ENCODE data around the gene RGMA. TPM values are rescaled to one million over a fixed set of nuclear protein-coding genes. Genes with fewer than 3 reads are reported as not detected.

Gene RGMA
- total RNA-seq, 1 experiment from 2014 or later = 5.5 TPM

DNA sequence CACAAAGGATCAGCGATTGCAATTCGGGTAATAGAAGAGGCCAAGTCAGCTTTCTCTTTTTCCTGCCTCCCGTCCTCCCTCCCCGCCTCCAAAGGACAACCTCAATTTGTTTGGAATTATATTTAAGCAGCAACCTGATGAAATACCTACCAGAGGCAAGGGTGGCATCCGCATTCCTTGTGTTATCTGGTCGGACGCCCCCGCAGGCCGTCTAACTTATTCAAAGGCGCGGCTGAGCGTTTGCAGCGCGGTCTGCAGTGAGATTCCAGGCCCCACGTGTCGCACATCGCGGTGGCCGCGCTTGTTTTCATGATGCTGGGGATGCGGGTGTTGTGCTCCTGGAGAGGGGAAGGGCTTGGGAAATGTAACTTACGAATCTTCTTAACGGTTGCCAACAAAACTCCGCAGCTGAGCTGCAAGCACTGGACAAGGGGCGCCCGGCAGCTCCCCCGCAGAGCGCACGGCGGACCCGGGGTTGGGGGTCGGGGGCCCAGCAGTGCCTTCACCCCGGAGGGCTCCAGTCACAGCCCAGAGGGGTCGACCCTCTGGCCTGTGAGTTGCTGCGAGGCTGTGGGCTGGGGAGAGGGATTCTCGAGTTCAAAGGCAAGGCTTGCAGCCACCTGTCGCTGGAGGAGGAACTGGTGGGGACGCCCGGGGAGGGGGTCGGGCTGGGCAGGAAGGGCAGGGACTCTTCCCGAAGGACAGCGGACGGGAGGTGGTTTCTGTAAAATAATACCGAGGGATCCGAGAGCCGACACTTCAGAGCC lies 20.5 kb upstream of the RGMA start:
- Histone ChIP-seq H4K20me1 (ENCODE audit: insufficient read depth) (no peaks in the 10 kb centered on the region), H3K27me3 (ENCODE audit: insufficient read depth, low read length) (no peaks in the 10 kb centered on the region), H3K9me2 (ENCODE audit: insufficient read depth) (no peaks in the 10 kb centered on the region), H3K27ac (ENCODE audit: low read depth, low read length) (no peak overlapping the region), H3K9me3 (ENCODE audit: control insufficient read depth in 1 of 2, insufficient read depth in 1 of 2, low read depth in 1 of 2, low read length in 2 of 2) (no peaks in the 10 kb centered on the region), H3K9ac (ENCODE audit: low read length) (no peak overlapping the region), H2AFZ (ENCODE audit: low read depth, low read length, poor library complexity, severe bottlenecking) (no peak overlapping the region), H3K4me2 (ENCODE audit: low read length) (no peak overlapping the region), H3K36me3 (ENCODE audit: control insufficient read depth in 1 of 2, insufficient read depth in 2 of 2, low read length in 2 of 2) (no peaks in the 10 kb centered on the region), H3K4me1 (ENCODE audit: control insufficient read depth in 1 of 2, insufficient read depth in 2 of 2, low read length in 2 of 2) (no peaks in the 10 kb centered on the region), H3K4me3 (replicated peaks in 1 of 2; ENCODE audit: low read depth in 1 of 2, low read length in 2 of 2) (no peak overlapping the region), H3K79me2 (ENCODE audit: insufficient read depth, low read length) (no peaks in the 10 kb centered on the region)
- no peak for DNase-seq (ENCODE audit: low read depth, low spot score)
- intact Hi-C loops (cut with micrococcal nuclease) = no loop called here
- no TSS peak for BruUV-seq (replicated peaks)
- no peak for TF ChIP-seq YY1 (IDR thresholded peaks at IDR 0.05; ENCODE audit: extremely low read depth, insufficient replicate concordance, low read depth, low read length)
- no peak for TF ChIP-seq ZNF274 (IDR thresholded peaks at IDR 0.05; ENCODE audit: low read depth, low read length)
- TF ChIP-seq, protein P1, sequence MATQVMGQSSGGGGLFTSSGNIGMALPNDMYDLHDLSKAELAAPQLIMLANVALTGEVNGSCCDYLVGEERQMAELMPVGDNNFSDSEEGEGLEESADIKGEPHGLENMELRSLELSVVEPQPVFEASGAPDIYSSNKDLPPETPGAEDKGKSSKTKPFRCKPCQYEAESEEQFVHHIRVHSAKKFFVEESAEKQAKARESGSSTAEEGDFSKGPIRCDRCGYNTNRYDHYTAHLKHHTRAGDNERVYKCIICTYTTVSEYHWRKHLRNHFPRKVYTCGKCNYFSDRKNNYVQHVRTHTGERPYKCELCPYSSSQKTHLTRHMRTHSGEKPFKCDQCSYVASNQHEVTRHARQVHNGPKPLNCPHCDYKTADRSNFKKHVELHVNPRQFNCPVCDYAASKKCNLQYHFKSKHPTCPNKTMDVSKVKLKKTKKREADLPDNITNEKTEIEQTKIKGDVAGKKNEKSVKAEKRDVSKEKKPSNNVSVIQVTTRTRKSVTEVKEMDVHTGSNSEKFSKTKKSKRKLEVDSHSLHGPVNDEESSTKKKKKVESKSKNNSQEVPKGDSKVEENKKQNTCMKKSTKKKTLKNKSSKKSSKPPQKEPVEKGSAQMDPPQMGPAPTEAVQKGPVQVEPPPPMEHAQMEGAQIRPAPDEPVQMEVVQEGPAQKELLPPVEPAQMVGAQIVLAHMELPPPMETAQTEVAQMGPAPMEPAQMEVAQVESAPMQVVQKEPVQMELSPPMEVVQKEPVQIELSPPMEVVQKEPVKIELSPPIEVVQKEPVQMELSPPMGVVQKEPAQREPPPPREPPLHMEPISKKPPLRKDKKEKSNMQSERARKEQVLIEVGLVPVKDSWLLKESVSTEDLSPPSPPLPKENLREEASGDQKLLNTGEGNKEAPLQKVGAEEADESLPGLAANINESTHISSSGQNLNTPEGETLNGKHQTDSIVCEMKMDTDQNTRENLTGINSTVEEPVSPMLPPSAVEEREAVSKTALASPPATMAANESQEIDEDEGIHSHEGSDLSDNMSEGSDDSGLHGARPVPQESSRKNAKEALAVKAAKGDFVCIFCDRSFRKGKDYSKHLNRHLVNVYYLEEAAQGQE (IDR thresholded peaks at IDR 0.05; ENCODE audit: low read depth) = no peak
- no peak for TF ChIP-seq POLR2A (IDR thresholded peaks at IDR 0.05; ENCODE audit: borderline replicate concordance, extremely low read depth, insufficient read depth, insufficient read length)
- TF ChIP-seq, protein P2, sequence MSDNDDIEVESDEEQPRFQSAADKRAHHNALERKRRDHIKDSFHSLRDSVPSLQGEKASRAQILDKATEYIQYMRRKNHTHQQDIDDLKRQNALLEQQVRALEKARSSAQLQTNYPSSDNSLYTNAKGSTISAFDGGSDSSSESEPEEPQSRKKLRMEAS (IDR thresholded peaks at IDR 0.05) = no peak
- no peak for TF ChIP-seq FOSL1 (IDR thresholded peaks at IDR 0.05; ENCODE audit: low read depth)
- TF ChIP-seq, protein P3, sequence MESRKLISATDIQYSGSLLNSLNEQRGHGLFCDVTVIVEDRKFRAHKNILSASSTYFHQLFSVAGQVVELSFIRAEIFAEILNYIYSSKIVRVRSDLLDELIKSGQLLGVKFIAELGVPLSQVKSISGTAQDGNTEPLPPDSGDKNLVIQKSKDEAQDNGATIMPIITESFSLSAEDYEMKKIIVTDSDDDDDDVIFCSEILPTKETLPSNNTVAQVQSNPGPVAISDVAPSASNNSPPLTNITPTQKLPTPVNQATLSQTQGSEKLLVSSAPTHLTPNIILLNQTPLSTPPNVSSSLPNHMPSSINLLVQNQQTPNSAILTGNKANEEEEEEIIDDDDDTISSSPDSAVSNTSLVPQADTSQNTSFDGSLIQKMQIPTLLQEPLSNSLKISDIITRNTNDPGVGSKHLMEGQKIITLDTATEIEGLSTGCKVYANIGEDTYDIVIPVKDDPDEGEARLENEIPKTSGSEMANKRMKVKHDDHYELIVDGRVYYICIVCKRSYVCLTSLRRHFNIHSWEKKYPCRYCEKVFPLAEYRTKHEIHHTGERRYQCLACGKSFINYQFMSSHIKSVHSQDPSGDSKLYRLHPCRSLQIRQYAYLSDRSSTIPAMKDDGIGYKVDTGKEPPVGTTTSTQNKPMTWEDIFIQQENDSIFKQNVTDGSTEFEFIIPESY (IDR thresholded peaks at IDR 0.05; ENCODE audit: extremely low read depth, insufficient replicate concordance, low read length) = no peak
- TF ChIP-seq, protein P4, sequence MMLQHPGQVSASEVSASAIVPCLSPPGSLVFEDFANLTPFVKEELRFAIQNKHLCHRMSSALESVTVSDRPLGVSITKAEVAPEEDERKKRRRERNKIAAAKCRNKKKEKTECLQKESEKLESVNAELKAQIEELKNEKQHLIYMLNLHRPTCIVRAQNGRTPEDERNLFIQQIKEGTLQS (IDR thresholded peaks at IDR 0.05) = no peak
- no peak for TF ChIP-seq SIN3A (IDR thresholded peaks at IDR 0.05; ENCODE audit: low read depth)
- TF ChIP-seq ELF1 (IDR thresholded peaks at IDR 0.05; ENCODE audit: borderline replicate concordance, low read depth) = no peak
- no peak for TF ChIP-seq POLR2AphosphoS5 (IDR thresholded peaks at IDR 0.05; ENCODE audit: low read depth, low read length)
- TF ChIP-seq EGR1 (IDR thresholded peaks at IDR 0.05; ENCODE audit: low read depth) = no peak
- no peak for TF ChIP-seq ZFX (IDR thresholded peaks at IDR 0.05)
- TF ChIP-seq EZH2 (IDR thresholded peaks at IDR 0.05) = no peak
- no peak for TF ChIP-seq TCF7L2 (IDR thresholded peaks at IDR 0.05; ENCODE audit: borderline replicate concordance, extremely low read depth, insufficient read depth, insufficient read length)
- TF ChIP-seq, protein P5, sequence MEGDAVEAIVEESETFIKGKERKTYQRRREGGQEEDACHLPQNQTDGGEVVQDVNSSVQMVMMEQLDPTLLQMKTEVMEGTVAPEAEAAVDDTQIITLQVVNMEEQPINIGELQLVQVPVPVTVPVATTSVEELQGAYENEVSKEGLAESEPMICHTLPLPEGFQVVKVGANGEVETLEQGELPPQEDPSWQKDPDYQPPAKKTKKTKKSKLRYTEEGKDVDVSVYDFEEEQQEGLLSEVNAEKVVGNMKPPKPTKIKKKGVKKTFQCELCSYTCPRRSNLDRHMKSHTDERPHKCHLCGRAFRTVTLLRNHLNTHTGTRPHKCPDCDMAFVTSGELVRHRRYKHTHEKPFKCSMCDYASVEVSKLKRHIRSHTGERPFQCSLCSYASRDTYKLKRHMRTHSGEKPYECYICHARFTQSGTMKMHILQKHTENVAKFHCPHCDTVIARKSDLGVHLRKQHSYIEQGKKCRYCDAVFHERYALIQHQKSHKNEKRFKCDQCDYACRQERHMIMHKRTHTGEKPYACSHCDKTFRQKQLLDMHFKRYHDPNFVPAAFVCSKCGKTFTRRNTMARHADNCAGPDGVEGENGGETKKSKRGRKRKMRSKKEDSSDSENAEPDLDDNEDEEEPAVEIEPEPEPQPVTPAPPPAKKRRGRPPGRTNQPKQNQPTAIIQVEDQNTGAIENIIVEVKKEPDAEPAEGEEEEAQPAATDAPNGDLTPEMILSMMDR (IDR thresholded peaks at IDR 0.05 in 2 of 3, conservative IDR thresholded peaks at IDR 0.05 in 1 of 3; ENCODE audit: borderline replicate concordance in 1 of 3, insufficient read depth in 1 of 3, low read depth in 2 of 3, low read length in 2 of 3) = no peak
- RAD21 ChIA-PET (ENCODE audit: low non-redundant PET in 1 of 2, low total read pairs in 2 of 2, uncharacterized antibody in 2 of 2, unreplicated experiment in 2 of 2) = no interaction called here
- POLR2A ChIA-PET = no interaction called here
- CTCF ChIA-PET = no interaction called here
- ATAC-seq = no peak
